K562 (cell line): ENCODE measurements around the gene TRMT112. TPM values are rescaled to one million over a fixed set of nuclear protein-coding genes. Genes with fewer than 3 reads are reported as not detected.

Experiments
- ADNP ChIP-seq: fragments of 200-800 bp; sonication (Bioruptor generic); IDR thresholded peaks from 2 replicates; pipeline ENCODE4 v1.6.1; 2016; ENCODE audit warnings: missing genetic modification characterization, missing compliant biosample characterization
- ETV1 ChIP-seq: fragments of 450-650 bp; conservative IDR thresholded peaks from 2 replicates; pipeline ENCODE4 v1.6.1; 2016; ENCODE audit warnings: missing genetic modification characterization, control low read depth, low read depth, missing compliant biosample characterization
- FOS ChIP-seq: IDR thresholded peaks from 3 replicates; pipeline ENCODE4 v1.6.1; 2011; ENCODE audit not compliant: insufficient read length; ENCODE audit errors: extremely low read depth
- FOXP1 ChIP-seq: sonication (generic); formaldehyde crosslinking; IDR thresholded peaks from 2 replicates; pipeline ENCODE4 v1.8.0; 2022; ENCODE audit warnings: mild to moderate bottlenecking, missing genetic modification reagents
- GABPA ChIP-seq: fragments of 200-800 bp; sonication (Bioruptor generic); conservative IDR thresholded peaks from 2 replicates; pipeline ENCODE4 v1.6.1; 2016; ENCODE audit warnings: low read depth, missing genetic modification characterization, missing compliant biosample characterization
- HMGN3 ChIP-seq: IDR thresholded peaks from 2 replicates; pipeline ENCODE4 v1.6.1; 2011; ENCODE audit warnings: borderline replicate concordance, low read depth, mild to moderate bottlenecking, mixed read lengths, low read length; ENCODE audit not compliant: insufficient read length; ENCODE audit errors: extremely low read depth
- HNRNPK ChIP-seq: fragments of 200-400 bp; formaldehyde crosslinking; IDR thresholded peaks from one replicate; pipeline ENCODE4 v1.6.1; 2018; ENCODE audit warnings: mild to moderate bottlenecking, low read depth, low read length; ENCODE audit not compliant: poor library complexity, severe bottlenecking
- MITF ChIP-seq: IDR thresholded peaks from 2 replicates; pipeline ENCODE4 v1.6.1; 2014; ENCODE audit warnings: antibody characterized with exemption
- MXI1 ChIP-seq: IDR thresholded peaks from 2 replicates; pipeline ENCODE4 v1.6.1; 2011; ENCODE audit warnings: low read depth, mild to moderate bottlenecking, improper control_type of control experiment, low read length
- NBN ChIP-seq: fragments of 450-650 bp; IDR thresholded peaks from 2 replicates; pipeline ENCODE4 v1.6.1; 2016; ENCODE audit warnings: low read depth, mild to moderate bottlenecking
- NR1H2 ChIP-seq: sonication (generic); formaldehyde crosslinking; IDR thresholded peaks from 2 replicates; pipeline ENCODE4 v1.4.0; 2020; ENCODE audit warnings: mild to moderate bottlenecking, missing genetic modification reagents
- OTX1 ChIP-seq: fragments of 450-650 bp; formaldehyde crosslinking; IDR thresholded peaks from 2 replicates; pipeline ENCODE4 v1.4.0; 2022; ENCODE audit warnings: mild to moderate bottlenecking
- PATZ1 ChIP-seq: fragments of 250-450 bp; sonication (Bioruptor Pico); IDR thresholded peaks from 2 replicates; pipeline ENCODE4 v1.5.0; 2020; ENCODE audit warnings: mild to moderate bottlenecking, borderline replicate concordance
- RFX1 ChIP-seq: fragments of 450-650 bp; IDR thresholded peaks from 2 replicates; pipeline ENCODE4 v1.6.1; 2016; ENCODE audit warnings: mild to moderate bottlenecking, moderate library complexity
- TBP ChIP-seq: optimal IDR thresholded peaks from 2 replicates; pipeline ENCODE3; 2011; ENCODE audit warnings: low read depth, low read length, improper control_type of control experiment
- TRIM24 ChIP-seq, 2 experiments: fragments of 450-650 bp; IDR thresholded peaks; 2 replicates each; pipeline ENCODE4 v1.6.1; 2016
- ZNF232 ChIP-seq: sonication (generic); formaldehyde crosslinking; IDR thresholded peaks from 2 replicates; pipeline ENCODE4 v1.8.0; 2022; ENCODE audit warnings: mild to moderate bottlenecking, missing genetic modification reagents
- ZNF263 ChIP-seq: sonication (generic); formaldehyde crosslinking; IDR thresholded peaks from 2 replicates; pipeline ENCODE4 v1.8.0; 2022; ENCODE audit warnings: mild to moderate bottlenecking, missing genetic modification reagents, borderline replicate concordance
- ZNF589 ChIP-seq: fragments of 200-800 bp; sonication (Bioruptor generic); IDR thresholded peaks from 2 replicates; pipeline ENCODE4 v1.6.1; 2016; ENCODE audit warnings: low read depth, missing genetic modification characterization, missing compliant biosample characterization
- ZNF695 ChIP-seq: fragments of 450-650 bp; formaldehyde crosslinking; IDR thresholded peaks from 2 replicates; pipeline ENCODE4 v1.4.0; 2020; ENCODE audit warnings: mild to moderate bottlenecking, moderate library complexity
- ZNF764 ChIP-seq: fragments of 250-450 bp; sonication (Bioruptor Pico); IDR thresholded peaks from 2 replicates; pipeline ENCODE4 v1.4.0; 2020; ENCODE audit warnings: low read depth, mild to moderate bottlenecking, moderate library complexity
- polyA plus RNA-seq, 8 experiments: library from polyadenylated mRNA; depleted of rRNA in 4 of 8; stranded (reverse) in 5 of 8; unstranded in 3 of 8; fragments of >200 nt; fragmentation: Nextera tagmentation in 2 of 8; fragmentation: Illumina TruSeq in 1 of 8; extraction: Ambion mirVana in 2 of 8; extraction: Trizol in 1 of 8; gene quantifications; 2 replicates each; pipeline versions ENCODE4 v1.2.1 to v1.2.3, GENCODE V29; 2011 to 2014; ENCODE audit warnings: inconsistent platforms in 1 of 8, missing spikeins in 1 of 8
- total RNA-seq, 7 experiments: library from RNA; depleted of rRNA in 6 of 7; stranded (reverse); fragments of >200 nt in 6 of 7; fragmentation: Illumina TruSeq in 2 of 7; extraction: Trizol in 2 of 7; gene quantifications; 2 replicates each; pipeline versions ENCODE4 v1.2.1 to v1.2.3, GENCODE V29; 2011 to 2021; ENCODE audit warnings: low replicate concordance in 1 of 7
- TF ChIP-seq, protein P1 (sequence below): fragments of 450-650 bp; IDR thresholded peaks from 2 replicates; pipeline ENCODE4 v1.6.1; 2016; ENCODE audit warnings: antibody characterized with exemption
- TF ChIP-seq, protein P2 (sequence below): sonication (generic); formaldehyde crosslinking; IDR thresholded peaks from 2 replicates; pipeline ENCODE4 v1.8.0; 2022; ENCODE audit warnings: missing genetic modification reagents, mild to moderate bottlenecking, moderate library complexity, borderline replicate concordance

TRMT112 gene
- total and polyA plus RNA-seq, 9 of the 15 experiments (the other 6 are each of a cell fraction or from before 2014, with no cell fraction given), result 162 to 444 (median 300) TPM

DNA sequence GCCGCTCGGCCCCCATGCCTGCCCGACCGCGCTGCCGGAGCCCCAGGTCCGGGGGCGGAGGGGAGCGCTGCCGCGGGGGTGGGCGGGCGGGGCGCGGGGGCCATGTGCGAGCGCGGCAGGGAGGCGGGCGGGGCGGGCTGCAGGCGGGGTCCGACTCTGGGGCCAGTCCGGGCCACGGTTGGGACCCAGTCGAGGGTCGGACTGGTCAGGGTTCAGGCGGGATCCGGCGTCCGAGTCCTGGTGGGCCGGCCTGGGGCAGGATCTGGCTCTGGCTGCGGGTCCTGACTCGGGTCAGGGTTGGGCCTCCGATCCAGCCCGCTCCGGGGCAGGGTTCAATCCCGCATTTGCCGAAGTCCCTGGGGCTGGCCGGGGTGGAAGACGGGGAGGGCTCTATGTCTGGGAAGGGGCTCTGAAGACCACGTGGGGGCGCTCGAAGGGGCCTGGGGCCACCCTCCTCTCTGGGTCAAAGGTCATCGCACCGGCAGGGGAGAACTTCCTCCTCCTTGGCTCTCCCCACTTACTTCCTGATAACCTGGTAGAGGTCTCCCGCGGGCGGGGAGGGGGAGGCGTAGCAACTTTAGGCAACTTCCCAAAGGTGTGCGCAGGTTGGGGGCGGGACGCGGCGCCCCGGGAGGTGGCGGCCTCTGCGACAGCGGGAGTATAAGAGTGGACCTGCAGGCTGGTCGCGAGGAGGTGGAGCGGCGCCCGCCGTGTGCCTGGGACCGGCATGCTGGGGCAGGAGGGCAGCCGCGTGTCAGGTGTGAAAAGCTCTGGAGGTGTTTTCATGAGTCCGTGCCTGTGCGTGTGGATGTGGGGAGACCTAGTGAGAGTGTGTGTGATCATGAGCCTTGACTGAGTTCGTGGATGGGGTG is 11.4 kb downstream of the TRMT112 start (continued):
- TF ChIP-seq FOS (no peak), FOXP1 (CRISPR knock-in tag) (0 out of 2 replicates have a peak, but pooled peaks have one; percentile 27), RFX1 (no peak), PATZ1 (CRISPR knock-in tag) (no peak), ETV1 (tag) (0 out of 2 replicates have a peak, but pooled peaks have one; percentile 51), OTX1 (CRISPR knock-in tag) (no peak), GABPA (tag) (peak; percentile 65; the same call in 1 of the 2 replicates), TRIM24 (IDR thresholded peaks at IDR 0.05) (0 out of 4 replicates have a peak, but pooled peaks of 1 of the 2 experiments have one; percentile 10), HMGN3 (no peak), NR1H2 (CRISPR knock-in tag) (no peak), ZNF589 (CRISPR knock-in tag) (no peak), HNRNPK (peak; percentile 6), ZNF695 (no peak), ADNP (no peak), TBP (no peak), ZNF232 (CRISPR knock-in tag) (peak; percentile 70; the same call in 1 of the 2 replicates), MITF (no peak), MXI1 (no peak), ZNF263 (CRISPR knock-in tag) (peak; percentile 41; the same call in 1 of the 2 replicates), NBN (no peak), ZNF764 (CRISPR knock-in tag) (no peak)
- TF ChIP-seq, protein P1, sequence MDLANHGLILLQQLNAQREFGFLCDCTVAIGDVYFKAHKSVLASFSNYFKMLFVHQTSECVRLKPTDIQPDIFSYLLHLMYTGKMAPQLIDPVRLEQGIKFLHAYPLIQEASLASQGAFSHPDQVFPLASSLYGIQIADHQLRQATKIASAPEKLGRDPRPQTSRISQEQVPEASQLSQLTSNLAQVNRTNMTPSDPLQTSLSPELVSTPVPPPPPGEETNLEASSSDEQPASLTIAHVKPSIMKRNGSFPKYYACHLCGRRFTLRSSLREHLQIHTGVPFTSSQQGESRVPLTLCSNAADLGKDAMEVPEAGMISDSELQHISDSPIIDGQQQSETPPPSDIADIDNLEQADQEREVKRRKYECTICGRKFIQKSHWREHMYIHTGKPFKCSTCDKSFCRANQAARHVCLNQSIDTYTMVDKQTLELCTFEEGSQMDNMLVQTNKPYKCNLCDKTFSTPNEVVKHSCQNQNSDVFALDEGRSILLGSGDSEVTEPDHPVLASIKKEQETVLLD, result peak; percentile 36; the same call in 1 of the 2 replicates
- TF ChIP-seq, protein P2, sequence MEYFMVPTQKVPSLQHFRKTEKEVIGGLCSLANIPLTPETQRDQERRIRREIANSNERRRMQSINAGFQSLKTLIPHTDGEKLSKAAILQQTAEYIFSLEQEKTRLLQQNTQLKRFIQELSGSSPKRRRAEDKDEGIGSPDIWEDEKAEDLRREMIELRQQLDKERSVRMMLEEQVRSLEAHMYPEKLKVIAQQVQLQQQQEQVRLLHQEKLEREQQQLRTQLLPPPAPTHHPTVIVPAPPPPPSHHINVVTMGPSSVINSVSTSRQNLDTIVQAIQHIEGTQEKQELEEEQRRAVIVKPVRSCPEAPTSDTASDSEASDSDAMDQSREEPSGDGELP (CRISPR knock-in tag), result peak; percentile 83
